ENCODE results near the gene FNDC7. TPM values are rescaled to one million over a fixed set of nuclear protein-coding genes. Genes with fewer than 3 reads are reported as not detected.
A peak's percentile ranks its signal among the peaks of the same experiment; 100 is the strongest.

Gene FNDC7
- total and polyA plus RNA-seq, 7 donors, result 0.09 to 0.32 TPM; not detected in 5

- Histone ChIP-seq H3K27ac (no peak overlapping the region), H3K4me1 (no peaks in the 10 kb centered on the region), H3K36me3 (ENCODE audit: insufficient read depth in 1 of 2, low read depth in 1 of 2) (no peaks in the 10 kb centered on the region), H3K9me3 (no peaks in the 10 kb centered on the region), H3K4me3 (no peak overlapping the region), H3K27me3 (ENCODE audit: insufficient read depth in 3 of 3, low read length in 2 of 3) (no peaks in the 10 kb centered on the region)
- intact Hi-C loops (cut with DNase I), result no loop called here
- ATAC-seq (no peak), DNase-seq (no peak)
- no peak for TF ChIP-seq CTCF (IDR thresholded peaks at IDR 0.05)
- 55 to 68% (median 60%) methylated on average over 6 of the region's 6 CpGs for WGBS, 3 donors
Observed at GRCh38 chr1:108742253-108742652, 29.5 kb downstream of the FNDC7 start.

- H3K9me3 ChIP-seq, result no peaks in the 10 kb centered on the region
- no peak for TF ChIP-seq CTCF (IDR thresholded peaks at IDR 0.05)
- peaks cover 4% of the 10 kb centered on the region for H3K4me1 ChIP-seq
- WGBS, 3 donors, result 38 to 49% (median 42%) methylated on average over 3 of the region's 3 CpGs
- peaks cover 0 to 10% of the 10 kb centered on the region in 2 donors for H3K36me3 ChIP-seq (ENCODE audit: insufficient read depth in 1 of 2, low read depth in 1 of 2)
- peak overlapping the region; percentile 86 for H3K4me3 ChIP-seq
- no peak for ATAC-seq
- no peaks in the 10 kb centered on the region for H3K27me3 ChIP-seq (ENCODE audit: insufficient read depth in 3 of 3, low read length in 2 of 3)
- DNase-seq, result no peak
- peak overlapping the region; percentile 96 for H3K27ac ChIP-seq
- intact Hi-C loops (cut with DNase I), result loop anchor here (2.0 to 5.0 kb wide), 2 partner anchors 51 to 54 kb away; partner anchors contain the start of gene PRPF38B (in 1 of the 2)
Observed at GRCh38 chr1:108745980-108746381, 33.3 kb downstream of the FNDC7 start.

- TF ChIP-seq CTCF (IDR thresholded peaks at IDR 0.05), result peak; percentile 91
- H3K36me3 ChIP-seq (ENCODE audit: insufficient read depth in 1 of 2, low read depth in 1 of 2), result peaks cover 0 to 10% of the 10 kb centered on the region in 2 donors
- no peaks in the 10 kb centered on the region for H3K27me3 ChIP-seq (ENCODE audit: insufficient read depth in 3 of 3, low read length in 2 of 3)
- intact Hi-C loops (cut with DNase I), result loop anchor here in 1 of 2 donors (5.0 kb wide), 1 partner anchor 54 kb away; the partner anchor contains the start of gene PRPF38B
- WGBS, 3 donors, result 0 to 1% (median 0%) methylated on average over 58 to 75 of the region's 75 CpGs
- ATAC-seq (peak; percentile 96 to 97 (median 97)), DNase-seq (peak; percentile 99 to 100)
- H3K4me1 ChIP-seq, result peaks cover 4% of the 10 kb centered on the region
- peak within 1 kb of the TSS; percentile 96 for H3K27ac ChIP-seq
- peak within 1 kb of the TSS; percentile 86 for H3K4me3 ChIP-seq
- no peaks in the 10 kb centered on the region for H3K9me3 ChIP-seq
Observed at GRCh38 chr1:108746382-108747170, 33.9 kb downstream of the FNDC7 start, which contains the start of gene STXBP3. Gene STXBP3 (plus strand): TSS chr1:108746674. CDS start chr1:108746738, 64 bp downstream.

GRCh38 chr1:108747171-108747850 is 34.6 kb downstream of the FNDC7 start:
- Histone ChIP-seq H3K36me3 (ENCODE audit: insufficient read depth in 1 of 2, low read depth in 1 of 2) (peaks cover 0 to 13% of the 10 kb centered on the region in 2 donors), H3K4me1 (peaks cover 4% of the 10 kb centered on the region), H3K27ac (peak overlapping the region; percentile 96), H3K9me3 (no peaks in the 10 kb centered on the region), H3K27me3 (ENCODE audit: insufficient read depth in 3 of 3, low read length in 2 of 3) (no peaks in the 10 kb centered on the region), H3K4me3 (peak overlapping the region; percentile 86)
- ATAC-seq (peak; percentile 74 to 77 (median 76)), DNase-seq (peak; percentile 75 to 87)
- no peak for TF ChIP-seq CTCF (IDR thresholded peaks at IDR 0.05)
- intact Hi-C loops (cut with DNase I), result loop anchor here in 1 of 2 donors (5.0 kb wide), 1 partner anchor 55 kb away; the partner anchor contains the start of gene PRPF38B
- WGBS, 3 donors, result 0 to 1% (median 0%) methylated on average over 15 of the region's 15 CpGs

Measured in psoas muscle (tissue), 8 donors.